PC-9 (cell line): ENCODE results near the gene GID4.

ENCODE experiments used
- EZH2 ChIP-seq: fragments of 200-600 bp; sonication (generic); IDR thresholded peaks from 2 replicates; pipeline ENCODE4 v1.8.0; 2017; ENCODE audit warnings: antibody characterized with exemption, low read depth
- TF ChIP-seq, protein P1 (sequence below): fragments of 200-600 bp; sonication (generic); conservative IDR thresholded peaks from 2 replicates; pipeline ENCODE4 v1.6.1; 2017; ENCODE audit warnings: mixed run types, antibody characterized with exemption, mild to moderate bottlenecking, moderate library complexity

DNA sequence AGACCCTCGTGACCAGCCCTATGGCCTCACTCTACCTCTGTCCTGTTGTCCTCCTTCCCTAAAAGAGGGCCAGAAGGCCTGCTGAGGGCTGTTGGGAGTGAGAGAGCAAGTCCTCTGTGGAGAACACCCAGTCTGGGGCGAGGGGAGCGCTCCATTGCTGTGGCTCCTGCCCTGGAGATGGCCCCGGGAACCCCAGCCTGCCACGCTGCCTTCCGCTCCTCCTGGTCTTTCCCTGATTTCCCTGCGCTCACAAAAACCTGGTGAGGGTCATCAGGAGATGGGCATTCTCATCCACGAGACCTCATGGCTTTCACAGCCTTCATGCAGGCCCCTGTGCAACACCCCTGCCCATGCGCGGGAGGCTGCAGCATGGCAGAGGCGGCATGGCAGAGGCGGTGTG, 45.4 kb upstream of the GID4 start:
- TF ChIP-seq, protein P1, sequence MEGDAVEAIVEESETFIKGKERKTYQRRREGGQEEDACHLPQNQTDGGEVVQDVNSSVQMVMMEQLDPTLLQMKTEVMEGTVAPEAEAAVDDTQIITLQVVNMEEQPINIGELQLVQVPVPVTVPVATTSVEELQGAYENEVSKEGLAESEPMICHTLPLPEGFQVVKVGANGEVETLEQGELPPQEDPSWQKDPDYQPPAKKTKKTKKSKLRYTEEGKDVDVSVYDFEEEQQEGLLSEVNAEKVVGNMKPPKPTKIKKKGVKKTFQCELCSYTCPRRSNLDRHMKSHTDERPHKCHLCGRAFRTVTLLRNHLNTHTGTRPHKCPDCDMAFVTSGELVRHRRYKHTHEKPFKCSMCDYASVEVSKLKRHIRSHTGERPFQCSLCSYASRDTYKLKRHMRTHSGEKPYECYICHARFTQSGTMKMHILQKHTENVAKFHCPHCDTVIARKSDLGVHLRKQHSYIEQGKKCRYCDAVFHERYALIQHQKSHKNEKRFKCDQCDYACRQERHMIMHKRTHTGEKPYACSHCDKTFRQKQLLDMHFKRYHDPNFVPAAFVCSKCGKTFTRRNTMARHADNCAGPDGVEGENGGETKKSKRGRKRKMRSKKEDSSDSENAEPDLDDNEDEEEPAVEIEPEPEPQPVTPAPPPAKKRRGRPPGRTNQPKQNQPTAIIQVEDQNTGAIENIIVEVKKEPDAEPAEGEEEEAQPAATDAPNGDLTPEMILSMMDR, result no peak
- TF ChIP-seq EZH2, result no peak
